ENCODE data around the gene MRPS6. TPM values are rescaled to one million over a fixed set of nuclear protein-coding genes. Genes with fewer than 3 reads are reported as not detected.

MRPS6 gene
- total RNA-seq, 1 donor from 2014 or later = 120 TPM

DNA sequence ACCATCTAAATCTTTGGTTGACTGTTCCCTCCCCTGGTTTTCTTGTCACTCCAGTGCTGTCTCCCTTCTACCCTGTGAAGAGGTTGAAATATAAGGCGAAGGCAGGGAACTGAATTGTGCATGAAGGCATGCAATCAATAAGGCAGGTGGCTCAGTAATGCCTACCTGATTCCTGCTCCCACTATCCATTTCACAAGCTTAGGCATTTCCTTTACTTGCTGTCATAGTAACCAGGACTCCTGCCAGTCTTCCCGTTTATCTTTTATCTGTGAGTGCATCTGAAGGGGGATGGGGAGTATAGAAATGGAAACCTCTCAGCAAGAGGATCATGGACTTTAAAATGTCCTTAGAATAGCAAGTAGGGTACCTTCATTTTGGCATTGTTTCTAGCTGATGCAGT lies 40.5 kb downstream of the MRPS6 start:
- no peaks in the 10 kb centered on the region for H3K9me3 Mint-ChIP-seq
- no peak overlapping the region for H3K27ac Mint-ChIP-seq
- intact Hi-C loops (cut with micrococcal nuclease) = no loop called here
- H3K4me1 Mint-ChIP-seq (ENCODE audit: low read depth) = peaks cover 38% of the 10 kb centered on the region
- no peak overlapping the region for H3K4me3 Mint-ChIP-seq (ENCODE audit: low read depth)
- DNase-seq (ENCODE audit: low spot score) = no peak
- no peaks in the 10 kb centered on the region for H3K27me3 Mint-ChIP-seq (ENCODE audit: low read depth)
- H3K36me3 Mint-ChIP-seq (ENCODE audit: low read depth) = peaks cover 78% of the 10 kb centered on the region

DNA sequence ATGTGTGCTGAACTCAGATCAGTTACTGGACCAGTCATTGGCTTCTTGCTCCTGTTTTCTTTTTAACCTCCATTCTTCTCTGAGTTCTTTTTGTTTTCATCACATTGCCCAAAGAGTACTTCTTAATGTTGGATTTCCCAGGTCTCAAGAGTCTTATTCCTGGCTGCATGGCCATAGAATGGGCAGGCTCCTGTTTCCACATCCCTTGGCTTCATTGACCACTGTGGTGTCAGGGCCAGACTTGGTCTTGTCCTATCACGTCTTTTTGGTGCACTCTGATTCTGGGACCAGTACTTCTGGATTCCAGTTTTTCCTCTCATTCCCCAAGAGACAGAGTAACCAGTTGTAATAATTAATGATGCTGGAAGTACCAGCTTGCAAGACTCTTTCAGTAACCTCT lies 41.8 kb downstream of the MRPS6 start:
- DNase-seq (ENCODE audit: low spot score) = no peak
- H3K9me3 Mint-ChIP-seq = no peaks in the 10 kb centered on the region
- H3K4me1 Mint-ChIP-seq (ENCODE audit: low read depth) = peaks cover 35% of the 10 kb centered on the region
- intact Hi-C loops (cut with micrococcal nuclease) = no loop called here
- H3K4me3 Mint-ChIP-seq (ENCODE audit: low read depth) = no peak overlapping the region
- peaks cover 75% of the 10 kb centered on the region for H3K36me3 Mint-ChIP-seq (ENCODE audit: low read depth)
- no peak overlapping the region for H3K27ac Mint-ChIP-seq
- H3K27me3 Mint-ChIP-seq (ENCODE audit: low read depth) = no peaks in the 10 kb centered on the region

DNA sequence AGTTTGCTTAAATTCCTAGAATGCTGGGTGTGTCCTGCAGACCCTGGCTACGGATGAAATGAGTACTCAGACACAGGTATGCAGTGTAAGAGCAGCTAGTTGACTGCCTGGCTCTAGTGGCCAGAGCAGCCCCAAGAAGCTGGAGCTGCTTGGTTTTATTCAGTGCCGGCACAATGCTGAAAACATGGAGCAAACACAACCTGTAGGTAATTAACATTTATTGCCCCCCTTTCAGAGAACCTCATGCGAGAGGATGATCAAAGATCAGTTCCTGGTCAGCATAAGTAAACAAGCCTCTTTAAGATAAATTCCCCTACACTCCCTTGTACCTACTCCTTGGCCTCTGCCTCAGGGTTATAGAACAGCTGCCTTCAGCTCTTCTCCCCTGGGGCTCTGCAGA lies 43.2 kb downstream of the MRPS6 start:
- no peak overlapping the region for H3K27ac Mint-ChIP-seq

DNA sequence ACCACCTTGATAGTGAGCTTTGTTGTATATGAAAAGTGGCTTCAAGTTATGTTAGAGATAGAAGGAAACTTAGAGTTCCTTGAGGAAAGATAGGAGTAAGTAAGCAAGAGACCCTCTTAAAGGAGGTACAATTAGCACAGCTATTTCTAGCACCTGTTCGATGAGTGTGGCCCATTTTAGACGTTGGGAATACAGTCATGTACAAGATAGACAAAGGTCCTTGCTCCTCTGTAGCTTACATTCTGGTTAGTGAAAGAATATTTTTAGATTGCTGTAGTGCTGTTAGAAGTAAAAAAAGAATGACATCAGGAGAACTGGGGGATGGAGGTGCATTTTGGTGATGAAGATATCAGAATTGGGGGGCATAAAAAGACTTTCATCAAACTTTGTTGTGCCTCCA lies 47.5 kb downstream of the MRPS6 start:
- Mint-ChIP-seq H3K27me3 (ENCODE audit: low read depth) (no peaks in the 10 kb centered on the region), H3K4me3 (ENCODE audit: low read depth) (no peak overlapping the region), H3K4me1 (ENCODE audit: low read depth) (peaks cover 5% of the 10 kb centered on the region), H3K9me3 (peaks cover 16% of the 10 kb centered on the region), H3K36me3 (ENCODE audit: low read depth) (peaks cover 78% of the 10 kb centered on the region), H3K27ac (no peak overlapping the region)
- intact Hi-C loops (cut with micrococcal nuclease) = no loop called here
- no peak for DNase-seq (ENCODE audit: low spot score)

More for the DNA sequence above, 43.2 kb downstream of the MRPS6 start:
- DNase-seq (ENCODE audit: low spot score) = no peak
- H3K27me3 Mint-ChIP-seq (ENCODE audit: low read depth) = no peaks in the 10 kb centered on the region
- H3K4me1 Mint-ChIP-seq (ENCODE audit: low read depth) = peaks cover 28% of the 10 kb centered on the region
- H3K4me3 Mint-ChIP-seq (ENCODE audit: low read depth) = no peak overlapping the region
- peaks cover 74% of the 10 kb centered on the region for H3K36me3 Mint-ChIP-seq (ENCODE audit: low read depth)
- intact Hi-C loops (cut with micrococcal nuclease) = no loop called here
- peaks cover 4% of the 10 kb centered on the region for H3K9me3 Mint-ChIP-seq

DNA sequence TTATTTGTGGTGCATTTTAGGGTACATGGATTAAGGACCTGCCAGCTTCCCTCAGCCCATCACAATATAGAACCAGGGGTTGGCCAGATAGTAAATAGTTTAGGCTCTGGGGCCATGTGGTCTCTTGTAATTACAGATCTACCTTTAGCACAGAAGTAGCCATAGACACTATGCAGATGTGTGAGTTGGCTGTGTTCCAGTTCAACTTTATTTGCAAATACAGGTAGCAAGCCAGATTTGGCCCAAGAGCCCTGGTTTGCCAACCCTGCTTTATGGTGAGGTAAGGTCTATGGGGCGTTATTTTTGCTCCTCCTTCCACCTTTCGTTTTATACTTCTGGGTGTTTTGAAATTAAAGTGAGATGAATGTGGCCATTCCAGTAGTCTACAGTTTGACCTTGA lies 48.7 kb downstream of the MRPS6 start:
- Mint-ChIP-seq H3K4me3 (ENCODE audit: low read depth) (no peak overlapping the region), H3K27me3 (ENCODE audit: low read depth) (no peaks in the 10 kb centered on the region), H3K9me3 (peaks cover 16% of the 10 kb centered on the region), H3K36me3 (ENCODE audit: low read depth) (peaks cover 75% of the 10 kb centered on the region), H3K27ac (no peak overlapping the region), H3K4me1 (ENCODE audit: low read depth) (peaks cover 11% of the 10 kb centered on the region)
- DNase-seq (ENCODE audit: low spot score) = no peak
- intact Hi-C loops (cut with micrococcal nuclease) = no loop called here

DNA sequence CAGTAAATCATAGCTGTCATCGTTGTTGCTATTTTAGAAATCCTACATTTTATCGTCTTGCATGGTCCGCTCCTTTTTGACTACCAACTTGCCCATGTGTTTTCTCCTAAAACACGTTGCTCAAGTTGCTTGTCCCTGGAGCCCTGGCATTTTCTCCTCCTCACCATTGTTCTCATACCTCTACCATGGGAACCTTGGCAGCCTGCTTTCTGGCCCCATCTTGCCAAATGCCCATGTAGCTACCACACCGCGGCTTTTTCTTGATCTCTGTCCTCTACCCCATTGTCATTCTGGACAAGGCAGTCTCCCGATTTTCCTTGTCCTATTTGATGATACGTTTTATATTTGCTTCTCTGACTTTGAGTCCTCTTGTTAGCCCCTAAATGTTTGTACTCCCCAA lies 50.2 kb downstream of the MRPS6 start:
- H3K9me3 Mint-ChIP-seq = peaks cover 16% of the 10 kb centered on the region
- intact Hi-C loops (cut with micrococcal nuclease) = no loop called here
- H3K27ac Mint-ChIP-seq = no peak overlapping the region
- peaks cover 77% of the 10 kb centered on the region for H3K36me3 Mint-ChIP-seq (ENCODE audit: low read depth)
- peaks cover 21% of the 10 kb centered on the region for H3K4me1 Mint-ChIP-seq (ENCODE audit: low read depth)
- no peak overlapping the region for H3K4me3 Mint-ChIP-seq (ENCODE audit: low read depth)
- no peak for DNase-seq (ENCODE audit: low spot score)
- H3K27me3 Mint-ChIP-seq (ENCODE audit: low read depth) = no peaks in the 10 kb centered on the region

DNA sequence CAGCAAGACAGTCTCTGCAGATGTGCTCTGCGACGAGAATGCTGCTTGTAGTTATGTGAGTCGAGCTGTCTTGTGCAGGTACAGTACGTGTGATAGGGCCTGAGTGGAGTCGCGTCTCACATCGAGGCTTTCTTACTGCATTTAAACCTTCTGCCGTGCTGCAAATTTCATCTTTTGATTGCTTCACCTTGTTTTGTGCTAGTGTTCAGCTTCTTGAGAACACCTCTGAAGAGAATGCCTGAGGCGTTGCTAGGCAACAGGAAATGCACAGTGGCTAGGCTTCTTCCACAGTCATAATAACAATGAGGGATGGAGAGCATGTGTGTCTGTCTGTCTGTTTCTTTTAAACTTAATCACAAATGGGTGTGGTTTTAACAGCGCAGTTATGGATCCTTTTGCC lies 52.9 kb downstream of the MRPS6 start:
- Mint-ChIP-seq H3K36me3 (ENCODE audit: low read depth) (peaks cover 78% of the 10 kb centered on the region), H3K4me3 (ENCODE audit: low read depth) (no peak overlapping the region), H3K4me1 (ENCODE audit: low read depth) (peaks cover 47% of the 10 kb centered on the region), H3K9me3 (peaks cover 12% of the 10 kb centered on the region), H3K27me3 (ENCODE audit: low read depth) (no peaks in the 10 kb centered on the region), H3K27ac (peak overlapping the region; percentile 35)
- intact Hi-C loops (cut with micrococcal nuclease) = loop anchor here (5.0 kb wide), 1 partner anchor 204 kb away; no protein-coding TSS in a partner anchor
- no peak for DNase-seq (ENCODE audit: low spot score)

DNA sequence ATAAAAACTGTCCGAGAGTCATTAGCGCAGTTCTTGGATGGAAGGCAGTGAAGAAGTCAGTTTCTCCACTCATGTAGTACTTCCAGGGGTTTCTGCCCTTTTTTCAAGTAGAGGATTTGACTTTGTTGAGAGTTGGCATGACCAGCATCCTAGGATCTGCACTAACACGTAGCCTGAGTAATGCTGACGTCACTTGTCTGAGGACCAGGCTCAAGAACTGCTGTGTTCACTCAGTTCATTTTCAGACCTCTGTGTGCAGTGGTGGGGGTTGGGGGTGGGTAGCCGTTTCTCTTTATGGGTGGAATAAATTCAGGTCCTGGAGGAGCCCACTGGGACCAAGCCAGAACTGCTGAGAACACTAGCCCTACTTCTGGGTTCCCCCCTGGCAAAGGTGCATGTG lies 53.3 kb downstream of the MRPS6 start:
- Mint-ChIP-seq H3K9me3 (peaks cover 12% of the 10 kb centered on the region), H3K36me3 (ENCODE audit: low read depth) (peaks cover 78% of the 10 kb centered on the region), H3K27ac (no peak overlapping the region), H3K4me3 (ENCODE audit: low read depth) (no peak overlapping the region), H3K27me3 (ENCODE audit: low read depth) (no peaks in the 10 kb centered on the region), H3K4me1 (ENCODE audit: low read depth) (peaks cover 48% of the 10 kb centered on the region)
- no peak for DNase-seq (ENCODE audit: low spot score)
- intact Hi-C loops (cut with micrococcal nuclease) = loop anchor here (5.0 kb wide), 1 partner anchor 204 kb away; no protein-coding TSS in a partner anchor

DNA sequence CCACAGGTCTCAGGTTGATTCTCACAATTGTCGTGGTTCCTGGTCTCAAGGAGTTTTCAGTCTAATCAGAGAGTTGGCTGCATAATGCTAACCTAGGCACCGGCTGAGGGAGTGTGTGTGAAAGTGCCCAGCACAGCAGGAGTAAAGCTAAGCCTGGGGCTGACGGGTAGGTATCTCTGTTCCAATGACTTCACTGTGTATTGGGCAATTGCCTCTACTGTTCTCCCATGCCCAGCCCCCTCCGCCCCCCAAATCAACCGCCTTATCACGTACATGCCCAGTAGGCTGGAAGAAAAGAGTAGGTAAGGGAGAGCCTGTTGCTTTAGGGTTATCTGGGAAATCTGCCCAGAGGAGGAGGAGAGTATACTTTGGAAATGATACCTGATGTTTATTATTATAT lies 54.7 kb downstream of the MRPS6 start:
- peaks cover 80% of the 10 kb centered on the region for H3K36me3 Mint-ChIP-seq (ENCODE audit: low read depth)
- intact Hi-C loops (cut with micrococcal nuclease) = loop anchor here (2.0 to 5.0 kb wide), 2 partner anchors 49 to 206 kb away; no protein-coding TSS in a partner anchor
- H3K4me3 Mint-ChIP-seq (ENCODE audit: low read depth) = no peak overlapping the region
- no peaks in the 10 kb centered on the region for H3K27me3 Mint-ChIP-seq (ENCODE audit: low read depth)
- DNase-seq (ENCODE audit: low spot score) = no peak
- H3K27ac Mint-ChIP-seq = peak overlapping the region; percentile 68
- peaks cover 12% of the 10 kb centered on the region for H3K9me3 Mint-ChIP-seq
- H3K4me1 Mint-ChIP-seq (ENCODE audit: low read depth) = peaks cover 62% of the 10 kb centered on the region

DNA sequence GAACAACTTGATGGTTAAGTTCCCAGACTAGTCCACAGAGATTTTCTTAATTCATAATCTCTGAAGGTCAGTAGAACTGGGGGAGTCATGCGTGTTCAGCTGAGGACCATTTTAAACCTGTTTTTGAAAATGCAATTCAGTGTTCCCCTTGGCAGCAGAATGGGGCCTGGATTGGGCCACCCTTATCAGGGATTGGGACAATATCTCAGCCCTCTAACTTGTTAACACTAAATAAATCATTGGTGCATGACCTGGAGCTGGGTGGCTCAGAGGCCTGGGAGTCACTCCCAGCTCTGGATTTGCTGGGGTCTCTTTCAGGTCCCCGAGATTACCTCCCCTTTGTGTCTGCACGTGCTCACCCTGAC lies 55.3 kb downstream of the MRPS6 start:
- Mint-ChIP-seq H3K9me3 (peaks cover 15% of the 10 kb centered on the region), H3K36me3 (ENCODE audit: low read depth) (peaks cover 80% of the 10 kb centered on the region), H3K27me3 (ENCODE audit: low read depth) (no peaks in the 10 kb centered on the region), H3K4me3 (ENCODE audit: low read depth) (peak overlapping the region; percentile 14), H3K4me1 (ENCODE audit: low read depth) (peaks cover 67% of the 10 kb centered on the region), H3K27ac (peak overlapping the region; percentile 94)
- no peak for DNase-seq (ENCODE audit: low spot score)
- intact Hi-C loops (cut with micrococcal nuclease) = loop anchor here (1.0 to 5.0 kb wide), 5 partner anchors 26 to 206 kb away; no protein-coding TSS in a partner anchor

DNA sequence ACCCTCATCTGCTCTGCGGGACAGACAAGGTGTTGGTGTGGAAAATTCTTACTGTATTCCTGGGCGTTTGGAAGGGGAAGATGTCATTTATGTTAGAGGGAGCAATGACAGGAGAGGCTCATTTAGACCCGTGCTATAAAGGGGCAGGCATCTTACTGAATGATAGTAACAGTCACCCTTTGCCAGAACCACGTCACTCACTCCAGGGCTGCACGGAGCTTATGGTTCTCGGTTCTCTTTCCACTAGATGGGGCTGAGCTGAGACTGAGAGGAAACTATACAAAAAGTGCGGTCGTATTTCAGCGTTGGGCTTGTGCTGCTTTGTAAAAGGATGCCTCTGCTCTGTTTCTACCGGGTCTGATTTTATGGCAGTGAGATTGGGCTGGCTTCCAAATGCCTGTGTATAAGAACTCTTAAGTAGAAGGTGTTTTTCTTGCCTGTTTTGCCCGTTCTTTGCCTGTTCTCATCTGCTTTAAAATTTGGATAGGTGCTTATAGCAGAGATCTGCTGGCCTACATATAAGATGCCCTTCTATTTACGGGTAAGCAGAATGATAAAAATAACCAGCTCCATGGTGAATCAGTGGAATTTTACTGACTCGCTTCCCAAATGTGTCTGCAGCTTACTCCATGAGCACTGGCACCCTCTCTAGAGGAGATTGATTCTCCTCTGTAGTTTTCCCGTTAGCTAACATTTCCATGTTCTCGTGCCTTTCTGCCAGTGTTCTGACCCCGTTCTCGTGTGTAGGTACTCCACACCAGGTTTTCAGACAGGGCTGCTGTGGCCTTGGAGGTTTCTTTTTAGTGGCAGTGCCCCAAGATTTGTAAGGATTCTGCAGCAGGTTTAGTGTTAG lies 55.9 kb downstream of the MRPS6 start:
- peak; percentile 71 for DNase-seq (ENCODE audit: low spot score)
- peaks cover 10% of the 10 kb centered on the region for H3K9me3 Mint-ChIP-seq
- intact Hi-C loops (cut with micrococcal nuclease) = loop anchor here (1.0 to 5.0 kb wide), 5 partner anchors 25 to 207 kb away; no protein-coding TSS in a partner anchor
- peaks cover 80% of the 10 kb centered on the region for H3K36me3 Mint-ChIP-seq (ENCODE audit: low read depth)
- peak overlapping the region; percentile 94 for H3K27ac Mint-ChIP-seq
- no peaks in the 10 kb centered on the region for H3K27me3 Mint-ChIP-seq (ENCODE audit: low read depth)
- H3K4me3 Mint-ChIP-seq (ENCODE audit: low read depth) = peak overlapping the region; percentile 64
- peaks cover 70% of the 10 kb centered on the region for H3K4me1 Mint-ChIP-seq (ENCODE audit: low read depth)

DNA sequence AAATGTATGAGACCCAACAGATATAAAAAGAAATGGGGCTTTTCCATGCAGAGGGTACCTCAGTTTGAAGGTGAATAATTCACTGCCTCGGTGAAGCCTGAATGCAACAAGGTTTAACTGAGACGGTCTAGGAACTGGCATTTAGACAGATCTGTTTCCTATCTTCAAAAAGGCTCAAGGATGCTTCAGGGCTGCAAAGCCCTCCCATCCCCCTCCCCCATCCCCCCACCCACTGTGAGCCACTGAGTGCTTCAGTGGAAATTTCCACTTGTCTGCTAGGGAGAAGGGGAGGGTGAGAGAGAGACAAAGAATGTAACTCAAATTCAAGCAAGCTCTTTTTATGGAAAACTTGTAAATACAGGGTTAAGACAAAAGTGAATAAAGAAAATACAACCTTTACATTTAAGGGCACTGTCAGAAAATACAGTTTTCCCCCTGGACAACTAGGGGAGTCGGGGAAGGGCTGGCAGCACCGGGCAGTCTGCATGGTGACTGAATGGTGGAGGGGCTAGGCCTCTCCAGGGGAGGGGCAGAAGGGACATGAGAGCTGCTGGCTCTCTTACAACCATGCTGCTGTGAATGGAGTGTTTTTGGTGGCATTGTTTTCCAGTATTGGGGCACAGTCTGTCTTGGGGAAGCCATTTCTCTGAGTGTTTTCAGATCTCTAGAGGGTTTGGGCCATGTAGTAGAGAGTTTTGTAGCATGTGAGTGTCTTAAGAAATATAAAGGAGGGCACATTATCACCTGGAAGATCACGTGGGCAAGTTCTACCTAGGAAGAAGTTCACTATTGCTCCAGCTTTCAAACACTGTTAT lies 56.7 kb downstream of the MRPS6 start:
- Mint-ChIP-seq H3K27ac (peak overlapping the region; percentile 94), H3K27me3 (ENCODE audit: low read depth) (no peaks in the 10 kb centered on the region), H3K9me3 (peaks cover 3% of the 10 kb centered on the region), H3K36me3 (ENCODE audit: low read depth) (peaks cover 80% of the 10 kb centered on the region), H3K4me3 (ENCODE audit: low read depth) (peak overlapping the region; percentile 64), H3K4me1 (ENCODE audit: low read depth) (peaks cover 70% of the 10 kb centered on the region)
- intact Hi-C loops (cut with micrococcal nuclease) = loop anchor here (1.0 to 5.0 kb wide), 7 partner anchors 24 to 212 kb away; no protein-coding TSS in a partner anchor
- DNase-seq (ENCODE audit: low spot score) = no peak

DNA sequence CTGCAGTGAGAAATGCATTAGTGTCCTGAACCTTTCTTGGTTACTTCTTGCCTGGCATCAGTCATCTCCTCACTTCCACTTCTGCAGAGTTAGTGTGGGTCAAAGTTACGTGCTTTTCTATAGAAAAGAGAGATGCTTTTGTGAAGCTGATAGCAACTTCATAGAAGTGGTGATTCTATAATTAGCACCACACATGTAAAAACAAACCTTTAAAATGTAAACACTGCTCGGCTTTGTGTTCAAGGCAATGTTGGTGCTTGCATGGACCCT lies 57.3 kb downstream of the MRPS6 start:
- Mint-ChIP-seq H3K4me3 (ENCODE audit: low read depth) (peak overlapping the region; percentile 64), H3K4me1 (ENCODE audit: low read depth) (peaks cover 70% of the 10 kb centered on the region), H3K36me3 (ENCODE audit: low read depth) (peaks cover 80% of the 10 kb centered on the region), H3K9me3 (peaks cover 3% of the 10 kb centered on the region), H3K27ac (peak overlapping the region; percentile 94), H3K27me3 (ENCODE audit: low read depth) (no peaks in the 10 kb centered on the region)
- intact Hi-C loops (cut with micrococcal nuclease) = loop anchor here (1.0 to 5.0 kb wide), 2 partner anchors 154 to 212 kb away; no protein-coding TSS in a partner anchor
- DNase-seq (ENCODE audit: low spot score) = no peak

Measured in activated T-helper 2 cell treated with anti-CD3 and anti-CD28 coated beads, Interferon-gamma antibody, Interleukin-2, Interleukin-4, amounts not matched to agents 10 μg/mL and 5 μg/mL and 100 μg/mL, durations not matched to agents 14 hours and 24 hours and 36 hours (primary cell).